Right renal pelvis (tissue), 4 donors: ENCODE results near the gene ADPRHL1. TPM values are rescaled to one million over a fixed set of nuclear protein-coding genes. Genes with fewer than 3 reads are reported as not detected.

Experiments
- DNase-seq, 4 donors: peaks; one replicate each; pipeline ENCODE4 v3.0.0-alpha.2; 2013; ENCODE audit warnings: low read depth in 4 of 4, low spot score in 3 of 4, missing footprints in 1 of 4
- polyA plus RNA-seq, 4 donors: library from polyadenylated mRNA; unstranded; fragments of 120-200 nt; gene quantifications; one replicate each; pipeline ENCODE4 v1.2.1, GENCODE V29; 2013; ENCODE audit not compliant: insufficient read length in 4 of 4

The ADPRHL1 gene
- polyA plus RNA-seq, result 1 to 10 TPM; 2.6 to 4.1 (median 3.7) TPM

- DNase-seq, result peak in 2 of 4 donors; percentile 53
Observed at GRCh38 chr13:113452942-113453901, at the start of gene ADPRHL1. Gene ADPRHL1 (minus strand): TSS chr13:113453488. CDS start chr13:113453437, 51 bp downstream.

GRCh38 chr13:113502686-113503085, 49.4 kb upstream of the ADPRHL1 start:
- no peak for DNase-seq

GRCh38 chr13:113500530-113501265, 47.4 kb upstream of the ADPRHL1 start:
- DNase-seq, result no peak

- no peak for DNase-seq
Observed at GRCh38 chr13:113499936-113500335, 46.6 kb upstream of the ADPRHL1 start.

- no peak for DNase-seq
Observed at GRCh38 chr13:113498905-113499304, 45.6 kb upstream of the ADPRHL1 start.

GRCh38 chr13:113497217-113497616, 43.9 kb upstream of the ADPRHL1 start:
- no peak for DNase-seq

GRCh38 chr13:113495494-113496210, 42.4 kb upstream of the ADPRHL1 start:
- DNase-seq, result peak in 1 of 4 donors; percentile 29

- DNase-seq, result no peak
Observed at GRCh38 chr13:113493315-113493951, 40.1 kb upstream of the ADPRHL1 start.

- DNase-seq, result no peak
Observed at GRCh38 chr13:113491982-113492381, 38.7 kb upstream of the ADPRHL1 start.

GRCh38 chr13:113491418-113491883, 38.2 kb upstream of the ADPRHL1 start:
- DNase-seq, result peak in 1 of 4 donors; percentile 28

GRCh38 chr13:113490496-113491417, 37.5 kb upstream of the ADPRHL1 start, which contains the start of gene DCUN1D2:
Gene DCUN1D2 (minus strand): TSS chr13:113490711. CDS start chr13:113490669, 42 bp downstream.
- DNase-seq, result peak; percentile 78 to 85 (median 80)

- no peak for DNase-seq
Observed at GRCh38 chr13:113489549-113490495, 36.5 kb upstream of the ADPRHL1 start.

- DNase-seq, result no peak
Observed at GRCh38 chr13:113489171-113489548, 35.9 kb upstream of the ADPRHL1 start.

- no peak for DNase-seq
Observed at GRCh38 chr13:113488283-113488682, 35.0 kb upstream of the ADPRHL1 start.

GRCh38 chr13:113486698-113487097, 33.4 kb upstream of the ADPRHL1 start:
- no peak for DNase-seq

GRCh38 chr13:113485545-113485944, 32.3 kb upstream of the ADPRHL1 start:
- no peak for DNase-seq

GRCh38 chr13:113483504-113484293, 30.4 kb upstream of the ADPRHL1 start:
- no peak for DNase-seq
